GM19468 (cell line): ENCODE results near the gene IRF3.

ENCODE experiments used
- ATAC-seq: cut with Tn5 transposase; IDR thresholded peaks from one replicate; pipeline ENCODE4 v1.9.1; 2021; ENCODE audit warnings: mild to moderate bottlenecking, moderate library complexity, moderate number of reproducible peaks; ENCODE audit not compliant: unreplicated experiment; ENCODE audit errors: extremely low read depth

IRF3 gene

GRCh38 chr19:49665351-49666119 is at the start of gene IRF3, which contains the start of gene BCL2L12:
TSS of gene IRF3 (minus strand) at chr19:49665857. CDS start at chr19:49664838, 1,019 bp downstream.
TSS of gene BCL2L12 (plus strand) at chr19:49665933. CDS start at chr19:49666693, 760 bp downstream.
- peak; percentile 83 for ATAC-seq

GRCh38 chr19:49713236-49713845 is 47.7 kb upstream of the IRF3 start:
- ATAC-seq, result no peak

GRCh38 chr19:49712397-49712859 is 46.8 kb upstream of the IRF3 start:
- ATAC-seq, result no peak

GRCh38 chr19:49710372-49710951 is 44.8 kb upstream of the IRF3 start:
- ATAC-seq, result no peak

- no peak for ATAC-seq
Measured at GRCh38 chr19:49705919-49706318, 40.3 kb upstream of the IRF3 start.

GRCh38 chr19:49704888-49705642 is 39.4 kb upstream of the IRF3 start:
- ATAC-seq, result no peak

- ATAC-seq, result no peak
Measured at GRCh38 chr19:49701271-49701786, 35.7 kb upstream of the IRF3 start.

- no peak for ATAC-seq
Measured at GRCh38 chr19:49700563-49700962, 34.9 kb upstream of the IRF3 start.

GRCh38 chr19:49699364-49699763 is 33.7 kb upstream of the IRF3 start:
- no peak for ATAC-seq

GRCh38 chr19:49696865-49697264 is 31.2 kb upstream of the IRF3 start:
- ATAC-seq, result no peak

- no peak for ATAC-seq
Measured at GRCh38 chr19:49696115-49696514, 30.5 kb upstream of the IRF3 start.

GRCh38 chr19:49692147-49692506 is 26.5 kb upstream of the IRF3 start:
- ATAC-seq, result no peak

GRCh38 chr19:49691243-49692146 is 25.8 kb upstream of the IRF3 start:
- ATAC-seq, result no peak

GRCh38 chr19:49690656-49691242 is 25.1 kb upstream of the IRF3 start, which contains the start of gene CPT1C:
TSS of gene CPT1C (plus strand) at chr19:49691116. CDS start at chr19:49692253, 1,137 bp downstream.
- no peak for ATAC-seq

- ATAC-seq, result no peak
Measured at GRCh38 chr19:49690079-49690655, 24.5 kb upstream of the IRF3 start.

GRCh38 chr19:49689133-49690078 is 23.7 kb upstream of the IRF3 start, which contains the start of gene ADM5:
TSS of gene ADM5 (plus strand) at chr19:49689594. CDS start at chr19:49689838, 244 bp downstream.
- ATAC-seq, result no peak

- no peak for ATAC-seq
Measured at GRCh38 chr19:49688531-49689132, 23.0 kb upstream of the IRF3 start.
